MM.1S (cell line): ENCODE results near the gene PADI3.

Experiments used
- DNase-seq: peaks from one replicate; pipeline ENCODE4 v3.0.0-alpha.2; 2015
- H2AFZ ChIP-seq: fragments of 300-600 bp; sonication (generic); 2 replicates; pipeline ENCODE4 v1.6.0; 2016; ENCODE audit warnings: antibody characterized with exemption, low read length
- H3F3A ChIP-seq: fragments of 300-600 bp; sonication (generic); 2 replicates; pipeline ENCODE4 v1.6.1; 2016; ENCODE audit warnings: mild to moderate bottlenecking, antibody characterized with exemption, low read length, moderate library complexity, mixed read lengths; ENCODE audit not compliant: insufficient read depth
- H3K27ac ChIP-seq: fragments of 300-600 bp; sonication (generic); 2 replicates; pipeline ENCODE4 v1.5.1; 2016; ENCODE audit warnings: mild to moderate bottlenecking, low read length
- H3K27me3 ChIP-seq: fragments of 300-600 bp; sonication (generic); replicated peaks from 2 replicates; pipeline ENCODE4 v1.6.0; 2016; ENCODE audit warnings: low read length; ENCODE audit not compliant: insufficient read depth
- H3K36me3 ChIP-seq: fragments of 300-600 bp; sonication (generic); replicated peaks from 2 replicates; pipeline ENCODE4 v1.6.1; 2016; ENCODE audit warnings: mild to moderate bottlenecking, low read length, mixed read lengths; ENCODE audit not compliant: insufficient read depth
- H3K4me1 ChIP-seq: fragments of 300-600 bp; sonication (generic); 2 replicates; pipeline ENCODE4 v1.6.1; 2016; ENCODE audit warnings: low read length, mixed read lengths
- H3K4me2 ChIP-seq: fragments of 300-600 bp; sonication (generic); 2 replicates; pipeline ENCODE4 v1.6.0; 2016; ENCODE audit warnings: low read depth, low read length
- H3K4me3 ChIP-seq: fragments of 300-600 bp; sonication (generic); 2 replicates; pipeline ENCODE4 v1.5.1; 2016; ENCODE audit warnings: low read length, mixed read lengths
- H3K79me2 ChIP-seq: fragments of 300-600 bp; sonication (generic); 2 replicates; pipeline ENCODE4 v1.6.1; 2016; ENCODE audit warnings: mixed run types, low read length, mixed read lengths
- H3K9ac ChIP-seq: fragments of 300-600 bp; sonication (generic); 2 replicates; pipeline ENCODE4 v1.6.1; 2016; ENCODE audit warnings: low read length, mixed read lengths
- H3K9me2 ChIP-seq: fragments of 300-600 bp; sonication (generic); replicated peaks from 2 replicates; pipeline ENCODE4 v1.6.1; 2016; ENCODE audit warnings: mild to moderate bottlenecking, low read length, mixed read lengths; ENCODE audit not compliant: insufficient read depth
- H3K9me3 ChIP-seq: fragments of 300-600 bp; sonication (generic); replicated peaks from 2 replicates; pipeline ENCODE4 v1.6.1; 2016; ENCODE audit warnings: mild to moderate bottlenecking, low read length, mixed read lengths; ENCODE audit not compliant: insufficient read depth
- H4K20me1 ChIP-seq: fragments of 300-600 bp; sonication (generic); 2 replicates; pipeline ENCODE4 v1.6.1; 2016; ENCODE audit warnings: mild to moderate bottlenecking, low read length, moderate library complexity, mixed read lengths; ENCODE audit not compliant: insufficient read depth
- EZH2 ChIP-seq: fragments of 300-600 bp; sonication (generic); optimal IDR thresholded peaks from 2 replicates; pipeline ENCODE3; 2017; ENCODE audit warnings: low read depth, mild to moderate bottlenecking, antibody characterized with exemption, low read length, mixed read lengths
- EZH2phosphoT487 ChIP-seq: fragments of 300-600 bp; sonication (generic); IDR thresholded peaks from 2 replicates; pipeline ENCODE4 v1.6.1; 2018; ENCODE audit warnings: antibody characterized with exemption, low read length
- TF ChIP-seq, protein P1 (sequence below): fragments of 300-600 bp; sonication (generic); IDR thresholded peaks from 2 replicates; pipeline ENCODE4 v1.5.1; 2016; ENCODE audit warnings: antibody characterized with exemption, low read length, mixed read lengths

Gene PADI3

DNA sequence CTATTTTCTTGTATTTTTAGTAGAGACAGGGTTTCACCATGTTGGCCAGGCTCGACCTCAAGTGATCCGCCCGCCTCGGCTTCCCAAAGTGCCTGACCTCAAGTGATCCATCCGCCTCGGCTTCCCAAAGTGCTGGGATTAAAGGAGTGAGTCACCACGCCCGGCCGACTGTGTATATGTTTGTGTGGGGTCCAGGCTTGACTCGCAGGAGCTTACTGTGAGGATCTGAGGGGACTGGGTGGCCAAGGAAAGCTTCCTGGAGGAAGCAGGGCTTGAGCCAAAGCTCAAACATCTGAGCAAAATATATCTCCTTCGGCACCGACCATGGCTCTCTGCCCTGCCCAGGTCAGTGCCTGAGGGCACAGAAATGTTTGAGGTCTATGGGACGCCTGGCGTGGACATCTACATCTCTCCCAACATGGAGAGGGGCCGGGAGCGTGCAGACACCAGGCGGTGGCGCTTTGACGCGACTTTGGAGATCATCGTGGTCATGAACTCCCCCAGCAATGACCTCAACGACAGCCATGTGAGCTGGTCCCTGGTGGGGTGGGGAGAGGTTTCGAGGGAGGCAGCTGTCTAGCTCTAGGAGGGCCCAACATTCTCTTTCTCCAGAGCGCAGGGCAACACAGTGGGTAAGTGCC lies 10.5 kb downstream of the PADI3 start:
- no peak overlapping the region for H3K4me2 ChIP-seq
- no peak for DNase-seq
- no peaks in the 10 kb centered on the region for H3K9me2 ChIP-seq
- no peaks in the 10 kb centered on the region for H3K36me3 ChIP-seq
- no peak overlapping the region for H2AFZ ChIP-seq
- TF ChIP-seq EZH2 (no peak), EZH2phosphoT487 (no peak)
- TF ChIP-seq, protein P1, sequence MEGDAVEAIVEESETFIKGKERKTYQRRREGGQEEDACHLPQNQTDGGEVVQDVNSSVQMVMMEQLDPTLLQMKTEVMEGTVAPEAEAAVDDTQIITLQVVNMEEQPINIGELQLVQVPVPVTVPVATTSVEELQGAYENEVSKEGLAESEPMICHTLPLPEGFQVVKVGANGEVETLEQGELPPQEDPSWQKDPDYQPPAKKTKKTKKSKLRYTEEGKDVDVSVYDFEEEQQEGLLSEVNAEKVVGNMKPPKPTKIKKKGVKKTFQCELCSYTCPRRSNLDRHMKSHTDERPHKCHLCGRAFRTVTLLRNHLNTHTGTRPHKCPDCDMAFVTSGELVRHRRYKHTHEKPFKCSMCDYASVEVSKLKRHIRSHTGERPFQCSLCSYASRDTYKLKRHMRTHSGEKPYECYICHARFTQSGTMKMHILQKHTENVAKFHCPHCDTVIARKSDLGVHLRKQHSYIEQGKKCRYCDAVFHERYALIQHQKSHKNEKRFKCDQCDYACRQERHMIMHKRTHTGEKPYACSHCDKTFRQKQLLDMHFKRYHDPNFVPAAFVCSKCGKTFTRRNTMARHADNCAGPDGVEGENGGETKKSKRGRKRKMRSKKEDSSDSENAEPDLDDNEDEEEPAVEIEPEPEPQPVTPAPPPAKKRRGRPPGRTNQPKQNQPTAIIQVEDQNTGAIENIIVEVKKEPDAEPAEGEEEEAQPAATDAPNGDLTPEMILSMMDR = no peak
- H3K4me1 ChIP-seq = no peaks in the 10 kb centered on the region
- no peaks in the 10 kb centered on the region for H3F3A ChIP-seq
- no peak overlapping the region for H3K4me3 ChIP-seq
- H4K20me1 ChIP-seq = no peaks in the 10 kb centered on the region
- no peak overlapping the region for H3K27ac ChIP-seq
- no peaks in the 10 kb centered on the region for H3K9me3 ChIP-seq
- H3K9ac ChIP-seq = no peak overlapping the region
- H3K27me3 ChIP-seq = peaks cover 96% of the 10 kb centered on the region
- H3K79me2 ChIP-seq = no peaks in the 10 kb centered on the region

DNA sequence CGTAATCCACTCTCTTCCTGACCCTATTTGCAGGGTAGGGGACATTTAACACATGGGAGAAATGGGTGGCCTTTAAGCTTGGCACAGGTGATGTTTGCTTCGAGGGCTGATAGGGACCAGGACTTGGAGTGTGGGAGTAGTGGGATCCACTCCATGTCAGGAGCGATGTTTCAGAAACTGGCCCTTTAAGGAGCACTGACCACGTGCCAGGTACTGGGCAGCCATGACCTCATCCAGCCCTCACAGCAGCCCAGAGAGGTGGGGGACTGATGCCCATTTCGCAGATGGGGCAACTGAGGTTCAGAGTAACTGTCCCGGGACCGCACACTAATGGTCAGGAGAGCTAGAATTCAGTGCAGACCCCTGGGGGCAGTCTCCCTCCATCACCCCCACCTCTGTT lies 11.4 kb downstream of the PADI3 start:
- DNase-seq = no peak
- H3K4me1 ChIP-seq = no peaks in the 10 kb centered on the region
- H3K36me3 ChIP-seq = no peaks in the 10 kb centered on the region
- H3F3A ChIP-seq = no peaks in the 10 kb centered on the region
- H3K9me3 ChIP-seq = no peaks in the 10 kb centered on the region
- no peak overlapping the region for H2AFZ ChIP-seq
- no peaks in the 10 kb centered on the region for H3K9me2 ChIP-seq
- H3K27ac ChIP-seq = no peak overlapping the region
- no peaks in the 10 kb centered on the region for H3K79me2 ChIP-seq
- H3K9ac ChIP-seq = no peak overlapping the region
- peaks cover 98% of the 10 kb centered on the region for H3K27me3 ChIP-seq
- H3K4me3 ChIP-seq = no peak overlapping the region
- H4K20me1 ChIP-seq = no peaks in the 10 kb centered on the region
- TF ChIP-seq EZH2 = no peak
- no peak for TF ChIP-seq EZH2phosphoT487
- TF ChIP-seq, protein P1 = no peak
- H3K4me2 ChIP-seq = no peak overlapping the region

DNA sequence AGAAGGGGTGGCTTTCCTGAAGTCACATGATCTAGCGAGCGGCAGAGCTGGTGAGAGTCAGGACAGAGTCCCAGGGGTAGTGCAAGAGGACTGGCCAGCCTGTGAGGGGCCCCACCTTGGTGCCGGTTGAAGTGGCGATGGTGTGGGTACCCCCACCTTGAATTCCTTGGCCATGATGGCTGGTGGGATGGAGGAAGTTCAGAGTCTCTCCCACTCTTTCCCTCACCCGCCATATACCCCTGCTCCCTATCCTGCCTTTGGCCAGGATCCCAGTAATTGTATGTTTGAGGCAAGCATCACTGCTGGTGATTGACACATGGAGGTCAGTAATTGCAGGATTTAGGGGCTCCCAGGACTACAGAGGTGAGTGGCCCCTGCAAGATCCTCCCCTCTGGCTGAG lies 11.8 kb downstream of the PADI3 start:
- no peaks in the 10 kb centered on the region for H3K79me2 ChIP-seq
- H3F3A ChIP-seq = no peaks in the 10 kb centered on the region
- no peak overlapping the region for H3K9ac ChIP-seq
- no peak for DNase-seq
- no peaks in the 10 kb centered on the region for H4K20me1 ChIP-seq
- TF ChIP-seq, protein P1 = no peak
- TF ChIP-seq EZH2 (no peak), EZH2phosphoT487 (no peak)
- no peak overlapping the region for H2AFZ ChIP-seq
- no peak overlapping the region for H3K27ac ChIP-seq
- H3K4me2 ChIP-seq = no peak overlapping the region
- no peaks in the 10 kb centered on the region for H3K36me3 ChIP-seq
- no peaks in the 10 kb centered on the region for H3K4me1 ChIP-seq
- no peak overlapping the region for H3K4me3 ChIP-seq
- H3K27me3 ChIP-seq = peaks cover 96% of the 10 kb centered on the region
- H3K9me2 ChIP-seq = no peaks in the 10 kb centered on the region
- no peaks in the 10 kb centered on the region for H3K9me3 ChIP-seq
